ENCODE data around the gene STEAP4.

The STEAP4 gene

DNA sequence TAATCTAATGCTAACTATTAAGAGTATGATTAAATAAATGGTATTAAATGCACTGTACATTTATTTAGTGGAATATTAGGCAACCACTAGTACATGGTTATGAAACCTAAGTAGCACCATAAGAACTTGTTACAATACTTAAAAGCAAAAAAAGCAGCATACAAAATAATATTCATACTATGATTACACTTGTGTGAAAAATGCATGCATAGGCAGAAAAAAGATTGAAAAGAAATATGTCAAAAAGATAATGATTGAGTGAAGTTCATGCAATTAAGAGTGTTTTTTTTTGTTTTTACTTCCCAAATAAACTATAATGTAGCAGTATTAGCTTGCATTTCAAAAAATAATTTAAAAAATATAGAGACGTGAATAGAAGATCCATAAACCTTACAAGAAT lies 66.8 kb downstream of the STEAP4 start:
- Histone ChIP-seq H3K36me3 (ENCODE audit: control insufficient read depth in 1 of 2, insufficient read depth in 2 of 2, low read length in 2 of 2) (no peaks in the 10 kb centered on the region), H3K4me3 (ENCODE audit: low read depth in 1 of 2, low read length in 2 of 2) (no peak overlapping the region), H3K4me1 (ENCODE audit: control insufficient read depth in 1 of 2, insufficient read depth in 2 of 2, low read length in 2 of 2) (peaks cover 0 to 5% of the 10 kb centered on the region in 2 donors), H3K27ac (ENCODE audit: low read length) (no peak overlapping the region), H3K27me3 (ENCODE audit: low read depth, low read length) (no peaks in the 10 kb centered on the region), H3K9me3 (ENCODE audit: control insufficient read depth in 1 of 2, low read length in 2 of 2) (no peaks in the 10 kb centered on the region)

DNA sequence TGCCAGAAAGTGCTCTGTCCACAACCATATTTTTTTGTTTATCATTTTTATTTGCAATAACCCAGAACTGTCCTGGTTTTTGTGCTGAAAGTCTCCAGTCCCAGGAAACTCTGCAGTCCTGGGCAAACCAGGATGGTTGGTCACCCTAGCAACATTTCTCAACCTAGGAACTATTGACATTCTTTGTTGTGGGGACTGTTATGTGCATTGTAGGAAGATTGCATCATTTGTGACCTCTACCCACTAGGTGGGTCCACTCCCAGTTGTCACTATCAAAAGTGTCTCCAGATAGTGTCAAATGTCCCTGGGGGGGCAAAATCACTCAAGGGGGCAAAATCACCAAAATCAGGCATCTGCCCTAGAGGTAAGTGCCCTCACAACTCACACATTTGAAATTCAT lies 72.9 kb downstream of the STEAP4 start:
- H3K9me3 ChIP-seq (ENCODE audit: control insufficient read depth in 1 of 2, low read length in 2 of 2), result peaks cover 0 to under 1% of the 10 kb centered on the region in 2 donors
- no peaks in the 10 kb centered on the region for H3K4me1 ChIP-seq (ENCODE audit: control insufficient read depth in 1 of 2, insufficient read depth in 2 of 2, low read length in 2 of 2)
- no peaks in the 10 kb centered on the region for H3K27me3 ChIP-seq (ENCODE audit: low read depth, low read length)
- H3K27ac ChIP-seq (ENCODE audit: low read length), result no peak overlapping the region
- no peaks in the 10 kb centered on the region for H3K36me3 ChIP-seq (ENCODE audit: control insufficient read depth in 1 of 2, insufficient read depth in 2 of 2, low read length in 2 of 2)
- no peak overlapping the region for H3K4me3 ChIP-seq (ENCODE audit: low read depth in 1 of 2, low read length in 2 of 2)

DNA sequence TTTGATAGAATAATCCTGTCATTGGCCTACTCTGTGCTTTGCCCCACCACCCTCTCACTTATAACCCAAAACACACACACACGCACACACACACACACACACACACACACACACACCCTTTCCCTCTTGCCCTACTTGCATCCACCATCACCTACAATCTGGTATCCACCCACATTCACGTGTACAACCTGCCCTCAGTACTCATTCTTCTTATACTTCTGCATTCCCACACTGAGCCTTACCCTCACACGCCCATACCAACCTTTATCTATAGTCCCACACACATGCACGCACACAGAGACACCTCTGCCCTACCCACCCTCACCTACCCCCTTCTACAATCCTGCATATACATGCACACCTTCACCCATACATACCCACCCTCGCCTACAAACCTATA lies 76.0 kb downstream of the STEAP4 start:
- no peaks in the 10 kb centered on the region for H3K27me3 ChIP-seq (ENCODE audit: low read depth, low read length)
- H3K27ac ChIP-seq (ENCODE audit: low read length), result no peak overlapping the region
- no peaks in the 10 kb centered on the region for H3K4me1 ChIP-seq (ENCODE audit: control insufficient read depth in 1 of 2, insufficient read depth in 2 of 2, low read length in 2 of 2)
- H3K4me3 ChIP-seq (ENCODE audit: low read depth in 1 of 2, low read length in 2 of 2), result no peak overlapping the region
- H3K36me3 ChIP-seq (ENCODE audit: control insufficient read depth in 1 of 2, insufficient read depth in 2 of 2, low read length in 2 of 2), result no peaks in the 10 kb centered on the region
- H3K9me3 ChIP-seq (ENCODE audit: control insufficient read depth in 1 of 2, low read length in 2 of 2), result peaks cover 0 to 3% of the 10 kb centered on the region in 2 donors

- peak overlapping the region; percentile 29 for H3K27ac ChIP-seq (ENCODE audit: low read length)
- no peak overlapping the region for H3K4me3 ChIP-seq (ENCODE audit: low read depth in 1 of 2, low read length in 2 of 2)
- H3K4me1 ChIP-seq (ENCODE audit: control insufficient read depth in 1 of 2, insufficient read depth in 2 of 2, low read length in 2 of 2), result no peaks in the 10 kb centered on the region
- peaks cover 0 to 3% of the 10 kb centered on the region in 2 donors for H3K9me3 ChIP-seq (ENCODE audit: control insufficient read depth in 1 of 2, low read length in 2 of 2)
- no peaks in the 10 kb centered on the region for H3K27me3 ChIP-seq (ENCODE audit: low read depth, low read length)
- H3K36me3 ChIP-seq (ENCODE audit: control insufficient read depth in 1 of 2, insufficient read depth in 2 of 2, low read length in 2 of 2), result no peaks in the 10 kb centered on the region
These were observed 77.2 kb downstream of the STEAP4 start for GRCh38 chr7:88229302-88229995.

DNA sequence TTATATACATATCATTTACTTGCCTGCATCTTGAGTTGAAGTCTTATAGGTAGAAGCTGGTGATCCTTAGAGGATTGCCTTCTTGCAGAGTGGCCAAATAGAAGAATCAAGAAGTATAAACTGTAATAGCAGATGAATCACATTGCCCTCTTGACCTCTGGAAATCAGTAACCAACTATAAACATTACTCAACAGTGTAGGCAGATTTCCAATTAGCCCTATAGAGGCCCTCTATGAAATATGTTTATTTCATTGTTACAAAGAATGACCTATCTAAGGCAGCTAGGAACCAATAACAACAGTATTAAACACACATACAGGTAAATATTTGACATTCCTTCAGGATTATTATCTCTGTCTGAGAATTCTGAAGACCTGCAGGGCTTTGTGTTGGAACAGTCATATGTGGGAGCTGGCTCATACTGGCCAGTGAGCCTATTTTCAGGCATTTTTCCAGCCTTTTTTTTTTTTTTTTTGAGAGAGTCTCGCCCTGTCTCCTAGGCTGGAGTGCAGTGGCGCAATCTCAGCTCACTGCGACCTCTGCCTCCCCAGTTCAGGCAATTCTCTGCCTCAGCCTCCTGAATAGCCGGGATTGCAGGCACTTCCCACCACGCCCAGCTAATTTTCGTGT lies 79.7 kb downstream of the STEAP4 start:
- Histone ChIP-seq H3K36me3 (ENCODE audit: control insufficient read depth in 1 of 2, insufficient read depth in 2 of 2, low read length in 2 of 2) (no peaks in the 10 kb centered on the region), H3K4me3 (ENCODE audit: low read depth in 1 of 2, low read length in 2 of 2) (peak overlapping the region in 1 of 2 donors; percentile 41), H3K4me1 (ENCODE audit: control insufficient read depth in 1 of 2, insufficient read depth in 2 of 2, low read length in 2 of 2) (no peaks in the 10 kb centered on the region), H3K9me3 (ENCODE audit: control insufficient read depth in 1 of 2, low read length in 2 of 2) (peaks cover 0 to 3% of the 10 kb centered on the region in 2 donors), H3K27ac (ENCODE audit: low read length) (peak overlapping the region; percentile 35), H3K27me3 (ENCODE audit: low read depth, low read length) (no peaks in the 10 kb centered on the region)

DNA sequence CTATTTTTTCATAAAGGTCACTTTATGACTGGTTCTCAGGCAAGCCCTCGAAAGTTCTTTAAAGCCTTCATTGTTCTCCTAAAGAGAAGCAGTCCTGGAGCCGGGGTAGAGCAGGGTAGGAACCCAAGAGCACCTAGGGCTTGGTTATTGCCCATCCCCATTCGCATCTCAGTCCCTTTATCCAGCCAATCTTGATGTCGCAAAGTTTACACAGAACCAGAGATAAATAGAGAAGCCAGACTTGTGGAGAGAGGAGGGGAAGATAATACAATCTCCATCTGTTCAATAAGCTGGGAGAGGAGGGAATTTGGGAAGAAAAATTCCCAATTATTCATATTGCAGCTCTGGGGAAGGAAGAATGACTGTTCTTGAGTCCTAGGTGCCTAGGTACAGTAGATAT lies 80.5 kb downstream of the STEAP4 start:
- H3K4me3 ChIP-seq (ENCODE audit: low read depth in 1 of 2, low read length in 2 of 2), result peak overlapping the region in 1 of 2 donors; percentile 49
- peaks cover 0 to 3% of the 10 kb centered on the region in 2 donors for H3K9me3 ChIP-seq (ENCODE audit: control insufficient read depth in 1 of 2, low read length in 2 of 2)
- H3K27ac ChIP-seq (ENCODE audit: low read length), result peak overlapping the region; percentile 35
- no peaks in the 10 kb centered on the region for H3K27me3 ChIP-seq (ENCODE audit: low read depth, low read length)
- no peaks in the 10 kb centered on the region for H3K36me3 ChIP-seq (ENCODE audit: control insufficient read depth in 1 of 2, insufficient read depth in 2 of 2, low read length in 2 of 2)
- H3K4me1 ChIP-seq (ENCODE audit: control insufficient read depth in 1 of 2, insufficient read depth in 2 of 2, low read length in 2 of 2), result no peaks in the 10 kb centered on the region

DNA sequence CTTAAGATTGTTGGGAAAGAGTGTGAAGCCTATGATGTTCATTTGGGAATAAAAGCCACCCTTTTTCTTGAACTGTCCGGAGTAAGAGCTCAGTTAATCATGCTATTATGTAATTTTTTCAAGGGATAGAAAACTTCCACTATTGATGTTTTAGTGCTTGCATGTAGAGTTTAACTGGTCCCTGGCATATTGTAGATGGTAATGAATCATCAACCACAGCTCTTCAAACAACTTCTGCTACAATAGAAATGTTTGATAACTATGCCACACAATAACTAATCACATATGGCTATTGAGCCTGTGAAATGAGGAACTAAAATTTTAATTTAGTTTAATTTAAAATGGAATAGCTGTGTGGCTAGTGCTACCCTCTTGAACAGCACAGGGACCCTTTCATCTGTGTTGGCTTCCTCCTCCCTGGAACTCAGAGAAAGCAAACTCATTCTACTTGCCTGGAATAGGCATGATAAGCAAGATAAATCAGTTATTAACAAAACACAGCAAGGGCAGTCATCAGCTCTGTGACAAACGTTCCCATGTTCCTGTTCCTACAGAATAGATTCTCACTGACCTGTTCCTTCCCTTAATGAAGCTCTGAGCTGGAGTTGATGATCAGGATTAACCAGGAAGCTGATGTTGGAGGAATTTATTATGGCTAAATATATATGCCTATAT lies 82.0 kb downstream of the STEAP4 start:
- Histone ChIP-seq H3K36me3 (ENCODE audit: control insufficient read depth in 1 of 2, insufficient read depth in 2 of 2, low read length in 2 of 2) (no peaks in the 10 kb centered on the region), H3K27me3 (ENCODE audit: low read depth, low read length) (no peaks in the 10 kb centered on the region), H3K4me3 (ENCODE audit: low read depth in 1 of 2, low read length in 2 of 2) (peak overlapping the region in 1 of 2 donors; percentile 49), H3K4me1 (ENCODE audit: control insufficient read depth in 1 of 2, insufficient read depth in 2 of 2, low read length in 2 of 2) (no peaks in the 10 kb centered on the region), H3K27ac (ENCODE audit: low read length) (no peak overlapping the region), H3K9me3 (ENCODE audit: control insufficient read depth in 1 of 2, low read length in 2 of 2) (peaks cover 0 to 3% of the 10 kb centered on the region in 2 donors)

GRCh38 chr7:88223265-88223664 lies 83.4 kb downstream of the STEAP4 start:
- no peaks in the 10 kb centered on the region for H3K36me3 ChIP-seq (ENCODE audit: control insufficient read depth in 1 of 2, insufficient read depth in 2 of 2, low read length in 2 of 2)
- no peak overlapping the region for H3K4me3 ChIP-seq (ENCODE audit: low read depth in 1 of 2, low read length in 2 of 2)
- no peak overlapping the region for H3K27ac ChIP-seq (ENCODE audit: low read length)
- H3K9me3 ChIP-seq (ENCODE audit: control insufficient read depth in 1 of 2, low read length in 2 of 2), result no peaks in the 10 kb centered on the region
- H3K4me1 ChIP-seq (ENCODE audit: control insufficient read depth in 1 of 2, insufficient read depth in 2 of 2, low read length in 2 of 2), result peaks cover 1 to 2% of the 10 kb centered on the region in 2 donors
- H3K27me3 ChIP-seq (ENCODE audit: low read depth, low read length), result no peaks in the 10 kb centered on the region

Measured in muscle layer of duodenum (tissue), 2 donors.